Measurements from ENCODE around the gene SPTSSB.

SPTSSB gene

DNA sequence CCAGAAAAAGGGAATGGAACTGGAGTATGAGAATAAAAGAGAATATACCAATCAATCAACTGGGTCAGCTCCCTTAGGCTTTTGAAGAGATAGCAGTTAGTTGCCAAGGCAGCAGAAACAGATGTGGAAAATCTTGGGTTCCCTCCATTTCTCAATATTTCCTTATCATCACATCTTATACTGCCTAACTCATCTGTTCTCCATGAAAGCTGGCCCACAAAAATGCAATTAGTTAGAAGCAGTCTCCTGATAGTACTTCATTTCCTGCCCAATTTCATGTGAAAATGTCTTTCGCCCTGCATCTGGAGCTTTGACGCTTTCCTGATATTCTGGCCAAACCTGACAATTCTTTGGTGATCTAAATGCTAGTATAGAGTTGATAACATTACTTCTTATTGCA, 30.1 kb upstream of the SPTSSB start:
- no peak overlapping the region for H2AFZ ChIP-seq
- H3K27me3 ChIP-seq (ENCODE audit: control insufficient read depth, insufficient read depth, low read length): no peaks in the 10 kb centered on the region
- TF ChIP-seq, protein P1, sequence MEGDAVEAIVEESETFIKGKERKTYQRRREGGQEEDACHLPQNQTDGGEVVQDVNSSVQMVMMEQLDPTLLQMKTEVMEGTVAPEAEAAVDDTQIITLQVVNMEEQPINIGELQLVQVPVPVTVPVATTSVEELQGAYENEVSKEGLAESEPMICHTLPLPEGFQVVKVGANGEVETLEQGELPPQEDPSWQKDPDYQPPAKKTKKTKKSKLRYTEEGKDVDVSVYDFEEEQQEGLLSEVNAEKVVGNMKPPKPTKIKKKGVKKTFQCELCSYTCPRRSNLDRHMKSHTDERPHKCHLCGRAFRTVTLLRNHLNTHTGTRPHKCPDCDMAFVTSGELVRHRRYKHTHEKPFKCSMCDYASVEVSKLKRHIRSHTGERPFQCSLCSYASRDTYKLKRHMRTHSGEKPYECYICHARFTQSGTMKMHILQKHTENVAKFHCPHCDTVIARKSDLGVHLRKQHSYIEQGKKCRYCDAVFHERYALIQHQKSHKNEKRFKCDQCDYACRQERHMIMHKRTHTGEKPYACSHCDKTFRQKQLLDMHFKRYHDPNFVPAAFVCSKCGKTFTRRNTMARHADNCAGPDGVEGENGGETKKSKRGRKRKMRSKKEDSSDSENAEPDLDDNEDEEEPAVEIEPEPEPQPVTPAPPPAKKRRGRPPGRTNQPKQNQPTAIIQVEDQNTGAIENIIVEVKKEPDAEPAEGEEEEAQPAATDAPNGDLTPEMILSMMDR (IDR thresholded peaks at IDR 0.05): no peak
- H3K4me3 ChIP-seq (ENCODE audit: low read depth, low read length): no peak overlapping the region
- H3K79me2 ChIP-seq: no peaks in the 10 kb centered on the region
- H3K36me3 ChIP-seq (ENCODE audit: control insufficient read depth, insufficient read depth, low read length): no peaks in the 10 kb centered on the region
- H3K4me1 ChIP-seq: no peaks in the 10 kb centered on the region
- no peak overlapping the region for H3K27ac ChIP-seq
- H3K4me2 ChIP-seq (ENCODE audit: low read length): no peak overlapping the region
- H3K9me3 ChIP-seq (ENCODE audit: control insufficient read depth, low read length): no peaks in the 10 kb centered on the region
- no peak overlapping the region for H3K9ac ChIP-seq

DNA sequence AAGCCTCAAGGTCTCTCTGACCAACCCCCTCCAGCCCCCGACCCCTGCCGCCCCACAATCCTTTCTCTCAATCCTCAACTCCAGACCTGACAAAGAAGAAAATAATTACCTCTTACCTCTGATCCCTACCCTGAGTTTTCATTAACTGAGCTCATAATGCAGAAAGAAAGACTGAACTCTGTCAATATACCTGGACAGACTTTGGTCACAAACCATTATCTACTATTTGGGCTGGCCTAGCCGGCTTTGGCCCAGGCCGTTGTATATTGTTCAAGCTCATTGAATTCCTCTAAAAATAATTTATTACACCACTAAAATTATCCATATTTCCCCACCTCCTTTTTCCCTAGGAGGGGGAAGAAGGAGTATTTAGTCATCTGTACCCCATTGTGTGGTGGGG, 29.3 kb upstream of the SPTSSB start:
- H3K27me3 ChIP-seq (ENCODE audit: control insufficient read depth, insufficient read depth, low read length): no peaks in the 10 kb centered on the region
- H3K4me3 ChIP-seq (ENCODE audit: low read depth, low read length): no peak overlapping the region
- H3K4me1 ChIP-seq: no peaks in the 10 kb centered on the region
- no peak overlapping the region for H2AFZ ChIP-seq
- H3K9ac ChIP-seq: no peak overlapping the region
- no peaks in the 10 kb centered on the region for H3K79me2 ChIP-seq
- TF ChIP-seq, protein P1 (IDR thresholded peaks at IDR 0.05): no peak
- no peaks in the 10 kb centered on the region for H3K9me3 ChIP-seq (ENCODE audit: control insufficient read depth, low read length)
- no peak overlapping the region for H3K27ac ChIP-seq
- H3K4me2 ChIP-seq (ENCODE audit: low read length): no peak overlapping the region
- no peaks in the 10 kb centered on the region for H3K36me3 ChIP-seq (ENCODE audit: control insufficient read depth, insufficient read depth, low read length)

DNA sequence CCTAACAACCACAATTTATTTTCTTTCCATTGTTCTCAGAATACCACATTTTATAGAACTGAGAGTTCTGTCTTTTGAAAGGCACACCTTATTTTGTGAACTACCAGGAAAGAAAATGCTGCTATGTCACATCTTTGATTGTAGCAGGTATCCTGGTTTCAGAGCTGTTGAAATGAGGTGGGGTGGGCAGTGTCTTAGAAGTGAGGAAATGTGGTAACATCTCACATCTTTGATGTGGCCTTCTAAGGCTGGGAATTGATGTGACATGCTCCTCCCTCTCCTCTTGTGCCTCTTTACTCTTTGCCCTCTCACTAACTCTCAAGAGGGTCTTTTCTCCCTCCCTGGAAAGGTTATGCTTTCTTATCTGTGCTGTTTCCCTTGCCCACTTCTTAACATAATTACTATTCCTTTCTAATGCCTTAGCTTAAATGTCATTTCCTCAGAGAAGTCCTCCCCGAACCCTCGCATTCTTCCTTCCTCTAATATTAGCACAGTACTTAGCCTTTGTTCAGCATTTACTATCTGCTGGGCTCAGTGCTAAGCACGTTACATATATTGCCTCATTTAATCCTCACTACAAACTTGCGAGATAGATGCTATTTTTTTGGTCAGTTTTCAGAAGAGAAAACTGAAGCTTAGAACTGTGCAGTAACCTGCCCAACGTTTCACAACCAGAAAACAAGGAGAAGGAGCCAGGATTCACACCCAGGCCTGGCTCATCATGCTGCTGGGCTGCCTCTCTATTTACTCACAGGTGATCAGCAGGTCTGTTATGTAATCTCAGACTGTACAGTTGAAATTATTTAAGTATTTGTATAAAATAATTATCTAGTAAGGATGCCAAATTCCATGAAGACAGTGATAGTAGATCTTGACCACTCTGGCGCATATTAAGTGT, 24.0 kb upstream of the SPTSSB start:
- H3K4me2 ChIP-seq (ENCODE audit: low read length): no peak overlapping the region
- no peaks in the 10 kb centered on the region for H3K27me3 ChIP-seq (ENCODE audit: control insufficient read depth, insufficient read depth, low read length)
- no peaks in the 10 kb centered on the region for H3K4me1 ChIP-seq
- H2AFZ ChIP-seq: no peak overlapping the region
- TF ChIP-seq, protein P1 (IDR thresholded peaks at IDR 0.05): no peak
- no peaks in the 10 kb centered on the region for H3K79me2 ChIP-seq
- H3K36me3 ChIP-seq (ENCODE audit: control insufficient read depth, insufficient read depth, low read length): no peaks in the 10 kb centered on the region
- no peak overlapping the region for H3K4me3 ChIP-seq (ENCODE audit: low read depth, low read length)
- no peak overlapping the region for H3K27ac ChIP-seq
- no peaks in the 10 kb centered on the region for H3K9me3 ChIP-seq (ENCODE audit: control insufficient read depth, low read length)
- H3K9ac ChIP-seq: no peak overlapping the region

DNA sequence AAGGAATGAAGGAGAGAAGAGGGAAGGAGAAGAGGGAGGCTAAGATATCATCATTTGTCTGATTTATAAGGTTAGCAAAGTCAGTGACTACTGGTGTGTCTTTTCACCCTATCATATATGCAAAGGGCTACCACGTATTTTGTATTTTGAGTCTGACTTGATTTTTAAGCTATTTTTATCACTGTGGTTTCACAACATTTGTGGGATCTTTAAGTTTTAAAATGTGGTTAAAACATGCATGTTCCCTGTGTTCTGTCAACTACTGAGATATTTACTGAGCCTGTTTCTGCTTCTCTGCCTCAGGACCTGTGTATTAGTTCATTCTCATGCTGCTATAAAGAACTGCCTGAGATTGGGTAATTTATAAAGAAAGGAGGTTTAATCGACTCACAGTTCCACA, 22.5 kb upstream of the SPTSSB start:
- Histone ChIP-seq H3K9ac (no peak overlapping the region), H3K27me3 (ENCODE audit: control insufficient read depth, insufficient read depth, low read length) (no peaks in the 10 kb centered on the region), H3K4me2 (ENCODE audit: low read length) (no peak overlapping the region), H3K4me1 (no peaks in the 10 kb centered on the region), H3K36me3 (ENCODE audit: control insufficient read depth, insufficient read depth, low read length) (no peaks in the 10 kb centered on the region), H3K27ac (no peak overlapping the region), H3K79me2 (no peaks in the 10 kb centered on the region), H3K4me3 (ENCODE audit: low read depth, low read length) (no peak overlapping the region), H3K9me3 (ENCODE audit: control insufficient read depth, low read length) (no peaks in the 10 kb centered on the region), H2AFZ (no peak overlapping the region)
- TF ChIP-seq, protein P1 (IDR thresholded peaks at IDR 0.05): no peak

DNA sequence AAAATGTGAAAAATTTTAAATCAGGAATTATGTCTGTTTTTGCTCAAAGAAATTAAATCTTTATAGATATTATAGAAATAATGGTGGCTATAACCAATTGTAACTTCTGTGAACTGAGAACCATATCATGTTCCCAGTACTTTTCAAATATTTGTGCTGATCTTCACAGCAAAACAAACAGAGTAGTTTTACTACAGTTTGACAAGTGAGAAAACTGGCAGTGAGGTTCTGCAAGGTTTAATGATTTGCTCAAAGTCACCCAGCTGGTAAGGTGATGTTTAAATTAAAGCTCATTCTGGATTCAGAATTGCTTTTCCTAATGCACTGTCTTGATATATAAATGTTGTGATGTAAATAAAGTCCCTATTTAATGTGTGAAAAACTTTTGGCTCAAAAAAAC, 22.0 kb upstream of the SPTSSB start:
- no peak overlapping the region for H2AFZ ChIP-seq
- H3K4me1 ChIP-seq: no peaks in the 10 kb centered on the region
- no peaks in the 10 kb centered on the region for H3K36me3 ChIP-seq (ENCODE audit: control insufficient read depth, insufficient read depth, low read length)
- no peak overlapping the region for H3K4me3 ChIP-seq (ENCODE audit: low read depth, low read length)
- H3K27ac ChIP-seq: no peak overlapping the region
- H3K9me3 ChIP-seq (ENCODE audit: control insufficient read depth, low read length): no peaks in the 10 kb centered on the region
- no peak overlapping the region for H3K9ac ChIP-seq
- no peaks in the 10 kb centered on the region for H3K79me2 ChIP-seq
- TF ChIP-seq, protein P1 (IDR thresholded peaks at IDR 0.05): no peak
- no peaks in the 10 kb centered on the region for H3K27me3 ChIP-seq (ENCODE audit: control insufficient read depth, insufficient read depth, low read length)
- no peak overlapping the region for H3K4me2 ChIP-seq (ENCODE audit: low read length)

All from parathyroid adenoma (tissue), 2 donors.